GM20431 (cell line): ENCODE measurements around the gene TRNT1.

Experiments used
- in situ Hi-C: fragments of 300-500 bp; cut with MseI, MboI; formaldehyde crosslinking; loops from one replicate; pipeline ENCODE4 v1.15.0; 2020; ENCODE audit warnings: low sequenced_read_pairs; ENCODE audit not compliant: unreplicated experiment

Gene TRNT1

DNA sequence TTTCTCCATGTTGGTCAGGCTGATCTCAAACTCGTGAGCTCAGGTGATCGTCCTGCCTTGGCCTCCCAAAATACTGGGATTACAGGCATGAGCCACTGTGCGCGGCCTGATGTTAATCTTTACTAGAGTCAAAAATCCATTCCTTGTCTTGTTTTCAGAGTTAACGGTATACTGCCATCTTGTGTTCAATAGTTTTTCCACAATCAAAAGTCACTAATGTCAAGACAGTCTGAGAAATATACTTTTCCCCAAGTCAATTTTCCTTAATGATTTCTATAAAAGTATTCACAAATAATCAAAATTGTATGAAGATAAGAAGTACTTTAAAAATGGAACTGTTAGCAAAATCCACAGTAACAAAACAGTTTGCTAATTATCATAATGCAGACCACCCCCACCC is 44.3 kb downstream of the TRNT1 start:
- in situ Hi-C loops = no loop called here

DNA sequence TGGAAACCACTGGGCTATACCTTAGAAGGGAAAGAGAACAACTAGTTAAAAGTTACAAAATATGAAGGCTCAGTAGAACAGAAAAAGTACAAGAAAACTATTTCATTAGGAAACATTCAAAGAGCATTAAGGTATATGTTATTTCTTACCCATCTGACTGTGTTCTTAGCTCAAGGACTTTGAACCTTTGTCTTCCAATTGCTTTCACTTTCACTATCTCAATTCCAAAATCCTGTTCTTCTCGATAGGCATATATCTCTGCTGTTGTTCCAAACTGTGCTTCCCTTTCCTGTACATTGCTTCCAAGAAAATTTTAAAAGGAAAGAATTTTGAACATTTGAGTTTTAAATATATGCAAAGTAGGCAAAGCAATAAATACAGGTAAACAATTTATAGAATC is 45.9 kb downstream of the TRNT1 start:
- in situ Hi-C loops = no loop called here

DNA sequence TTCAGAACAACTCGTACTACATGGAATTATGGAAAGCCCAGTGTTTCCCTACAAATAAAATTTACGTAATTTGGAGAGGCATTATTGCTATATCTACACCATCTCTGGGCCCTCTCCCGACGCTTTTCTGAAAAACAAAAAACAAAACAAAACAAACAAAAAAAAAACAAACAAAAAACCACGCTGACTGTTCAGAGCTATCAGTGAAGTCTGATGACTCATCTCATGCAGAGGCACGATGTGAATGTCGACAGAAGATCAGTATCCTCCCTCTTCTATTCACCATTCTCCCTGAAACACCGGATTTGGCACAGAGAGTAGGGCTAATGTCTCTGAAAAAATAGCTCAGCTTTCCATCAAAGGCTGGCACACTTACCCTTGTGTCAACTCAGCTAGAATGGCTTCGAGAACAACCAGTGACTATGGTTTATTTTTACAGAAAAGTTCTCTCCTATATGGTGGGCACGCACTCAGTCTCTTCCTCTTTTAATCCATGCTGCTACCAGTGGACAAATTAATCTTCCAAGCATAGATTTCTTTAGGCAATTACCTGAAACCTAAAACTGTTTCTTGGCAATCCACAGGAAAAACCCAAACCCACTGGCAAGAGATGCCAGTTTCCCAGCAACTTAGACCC is 51.2 kb downstream of the TRNT1 start:
- in situ Hi-C loops = no loop called here

DNA sequence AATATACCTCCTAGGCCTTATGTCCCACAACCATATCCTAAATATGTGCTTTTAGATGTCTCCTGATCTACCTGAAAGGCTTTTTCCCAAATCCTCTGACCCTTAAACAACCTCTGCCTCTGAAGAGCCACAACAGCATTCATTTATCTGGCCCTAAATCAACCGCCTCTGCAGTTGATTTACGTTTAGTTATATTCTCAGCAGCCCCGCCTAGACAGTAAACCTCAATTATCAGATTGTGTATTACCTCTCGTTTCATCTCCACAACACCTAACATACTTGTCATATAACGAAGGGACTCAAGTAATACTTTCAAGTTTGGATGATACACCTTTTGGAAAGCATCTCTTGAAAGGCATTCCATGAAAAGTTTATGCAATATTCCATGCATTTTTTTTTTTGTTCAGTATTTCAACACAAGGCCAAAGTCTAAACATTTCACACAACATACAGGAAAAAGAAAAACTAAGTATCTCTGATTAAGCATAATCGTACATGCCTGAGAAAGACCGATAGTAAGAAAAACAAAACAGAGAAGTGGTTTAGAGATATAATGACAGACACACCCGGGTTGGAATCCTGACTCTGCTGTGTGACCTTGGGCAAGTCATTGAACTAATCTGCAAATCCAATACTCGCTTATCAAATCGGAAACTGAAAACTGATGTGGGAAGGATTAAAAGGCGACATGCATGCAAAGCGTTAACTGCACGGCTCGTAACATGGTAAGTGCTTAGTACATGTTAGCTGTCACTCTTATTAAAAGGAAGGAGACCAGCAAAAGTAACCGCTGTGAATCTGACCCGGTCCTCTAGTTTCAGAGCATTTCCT is 52.0 kb downstream of the TRNT1 start:
- in situ Hi-C loops = no loop called here

DNA sequence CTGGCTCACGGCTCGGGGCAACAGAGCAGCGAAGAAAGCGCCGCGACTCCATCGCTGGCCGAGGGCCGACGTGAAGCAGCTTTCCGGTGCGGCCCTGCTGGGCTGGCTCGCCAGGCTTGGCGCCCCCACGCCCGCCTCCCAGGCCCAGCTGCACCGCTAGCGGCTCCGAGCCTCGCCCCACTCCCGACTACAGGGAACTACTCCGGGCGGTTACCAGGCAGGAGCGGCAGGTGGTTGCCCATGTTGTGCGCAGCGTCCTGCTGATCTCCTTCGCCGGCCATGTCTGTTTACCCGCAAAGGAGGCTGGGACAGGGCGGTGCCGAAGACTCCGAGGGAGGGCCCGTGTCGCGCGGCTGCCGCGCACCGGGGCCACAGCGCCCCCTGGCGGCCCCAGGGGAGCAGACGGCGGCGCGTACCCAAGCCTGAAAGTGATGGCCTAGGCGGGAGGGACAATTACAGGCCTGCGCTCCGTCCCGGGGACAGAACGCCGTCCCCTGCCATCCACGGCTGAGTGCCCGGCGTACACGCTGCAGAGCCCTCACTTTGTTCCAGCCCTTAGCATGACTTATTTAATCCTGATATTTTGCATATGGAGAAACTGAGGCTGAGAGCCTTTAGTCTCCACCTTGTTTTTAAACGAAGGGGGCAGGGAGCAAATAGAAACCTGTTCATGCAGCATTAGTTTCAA is 52.8 kb downstream of the TRNT1 start, which contains the start of gene CRBN:
Gene CRBN (minus strand): TSS at position 285 of the 688 bp plus-strand sequence. CDS start 4 bp downstream, at position 281.
- in situ Hi-C loops = no loop called here

DNA sequence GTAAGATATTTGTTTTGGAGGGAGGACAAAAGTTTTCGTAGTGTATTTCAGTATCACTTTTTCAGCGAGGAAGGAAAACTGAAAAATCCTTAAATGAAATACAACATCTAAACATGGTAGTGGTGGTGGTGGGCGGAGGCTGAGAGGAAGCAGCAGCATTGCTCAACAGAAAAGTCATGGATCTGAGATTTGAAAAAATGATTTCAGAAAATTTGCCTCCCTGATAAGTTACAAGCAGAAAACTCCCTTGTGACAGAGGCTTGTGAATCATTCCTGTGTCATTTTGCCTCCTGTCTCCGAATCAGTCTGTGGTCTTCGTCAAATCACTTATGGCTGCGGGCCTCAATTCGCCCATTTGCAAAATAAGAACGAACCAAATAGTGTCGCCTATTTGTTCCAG is 53.7 kb downstream of the TRNT1 start:
- in situ Hi-C loops = no loop called here

DNA sequence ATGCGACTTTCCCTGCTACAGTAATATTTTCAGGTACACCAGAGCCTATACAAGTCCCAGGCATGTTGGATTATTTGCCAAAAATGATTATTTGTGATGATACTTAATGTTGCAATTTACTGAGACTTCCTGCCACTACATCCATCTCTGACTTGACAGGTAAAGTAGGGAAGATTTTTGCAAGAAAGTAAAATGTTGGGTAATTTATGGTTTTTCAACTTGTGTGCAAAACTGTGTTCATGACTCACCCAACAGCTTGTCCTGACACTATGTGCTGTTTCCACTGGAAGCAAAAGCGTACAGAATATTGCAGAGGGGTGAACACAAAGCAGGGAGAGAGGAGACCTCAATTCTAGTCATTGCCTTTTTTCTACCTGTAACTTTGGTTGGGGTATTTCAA is 58.1 kb downstream of the TRNT1 start:
- in situ Hi-C loops = no loop called here

DNA sequence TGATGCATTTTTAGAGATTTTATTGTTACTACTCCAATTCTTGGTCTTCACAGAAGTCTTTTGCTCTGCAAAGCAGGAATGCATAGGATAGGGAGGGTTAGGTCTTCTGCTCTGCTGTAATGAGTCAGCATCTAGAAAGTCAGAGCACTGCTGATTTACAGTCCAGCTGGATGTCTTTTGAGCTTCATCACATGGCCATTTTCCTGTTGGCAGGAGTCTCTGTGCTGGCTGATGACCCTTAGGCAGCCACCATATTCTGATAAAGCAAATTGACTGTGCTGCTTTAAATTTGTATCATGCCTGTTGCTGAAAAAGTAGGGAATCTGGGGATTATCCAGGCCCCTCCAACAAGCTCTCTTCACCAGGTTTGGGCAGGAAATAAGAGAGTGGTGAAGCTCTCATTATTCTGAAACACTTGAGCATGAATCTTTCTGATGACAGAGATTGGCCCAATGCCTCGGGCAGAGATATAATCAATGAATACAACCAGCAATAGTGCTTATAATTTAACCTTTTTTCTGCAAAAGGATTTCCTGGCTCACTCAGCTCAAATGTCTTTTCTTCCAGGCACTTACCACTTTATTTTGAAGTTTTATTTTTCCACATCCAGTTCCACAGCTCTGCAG is 62.5 kb downstream of the TRNT1 start:
- in situ Hi-C loops = no loop called here

DNA sequence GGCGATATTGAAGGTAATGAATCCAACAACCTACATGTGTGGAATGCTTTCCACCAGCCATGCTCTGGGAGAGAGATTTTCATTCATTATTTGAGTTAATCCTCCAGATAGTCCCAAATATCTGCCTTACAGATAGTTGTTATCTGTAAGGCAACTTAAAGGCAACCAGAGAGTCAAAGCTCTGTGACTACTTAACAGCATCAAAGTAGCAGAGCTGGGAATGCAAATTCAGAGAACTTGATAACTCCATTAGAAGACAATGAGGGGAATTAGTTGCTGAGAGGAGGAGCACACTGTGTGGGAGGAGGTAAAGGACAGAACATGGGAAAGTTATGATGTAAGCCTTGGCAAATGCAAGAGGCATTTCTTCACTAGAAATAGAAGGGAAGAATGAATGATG is 63.2 kb downstream of the TRNT1 start:
- in situ Hi-C loops = loop anchor here (10.0 kb wide), 1 partner anchor 1095 kb away; no protein-coding TSS in a partner anchor

DNA sequence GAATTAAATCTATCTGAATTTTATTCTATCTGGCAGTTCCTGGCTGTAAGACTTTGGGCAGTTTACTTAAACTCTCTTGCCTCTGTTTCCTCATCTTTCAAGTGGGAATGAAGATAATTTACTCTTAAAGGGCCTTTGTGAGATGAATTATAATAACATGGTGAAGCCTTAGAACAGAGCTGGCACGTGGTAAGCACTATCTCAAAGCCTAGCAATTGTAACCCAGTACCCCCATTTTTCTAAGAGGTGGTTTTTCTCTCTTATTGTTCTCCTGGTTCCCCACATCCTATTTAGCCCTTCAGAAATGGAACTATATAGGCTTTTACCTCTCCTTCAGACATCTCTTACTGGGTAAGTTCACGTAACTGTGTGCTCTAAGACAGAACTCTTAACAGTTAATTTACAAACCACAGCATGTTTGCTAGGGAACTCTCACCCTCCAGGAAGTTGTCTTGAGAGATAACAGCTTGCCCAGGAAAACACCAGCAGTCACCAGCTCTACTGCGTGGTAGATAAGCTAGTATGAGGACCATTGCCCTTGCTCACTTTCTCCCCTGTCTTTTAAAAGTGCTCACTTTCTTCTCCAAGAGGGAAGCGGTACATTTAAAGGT is 65.0 kb downstream of the TRNT1 start:
- in situ Hi-C loops = loop anchor here (10.0 kb wide), 1 partner anchor 1093 kb away; no protein-coding TSS in a partner anchor

DNA sequence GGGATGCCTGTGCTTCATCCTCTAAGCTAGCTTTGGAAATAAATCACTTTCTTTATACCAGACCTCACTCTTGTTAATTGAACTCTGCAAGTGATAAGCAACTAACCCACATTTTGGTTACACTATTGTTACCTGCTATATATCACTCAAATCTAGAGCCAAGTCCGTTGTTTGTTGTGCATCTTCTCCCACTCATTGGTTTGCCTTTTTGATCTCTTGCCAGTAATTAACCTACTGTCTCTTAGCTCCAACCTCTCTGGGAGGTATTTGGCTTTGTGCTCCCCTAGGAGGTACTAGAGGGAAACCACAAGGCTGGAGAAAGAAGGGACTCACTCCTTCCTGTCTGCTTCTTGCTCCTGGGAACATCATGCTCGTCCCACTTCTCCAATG is 65.5 kb downstream of the TRNT1 start:
- in situ Hi-C loops = loop anchor here (10.0 kb wide), 1 partner anchor 1093 kb away; no protein-coding TSS in a partner anchor

DNA sequence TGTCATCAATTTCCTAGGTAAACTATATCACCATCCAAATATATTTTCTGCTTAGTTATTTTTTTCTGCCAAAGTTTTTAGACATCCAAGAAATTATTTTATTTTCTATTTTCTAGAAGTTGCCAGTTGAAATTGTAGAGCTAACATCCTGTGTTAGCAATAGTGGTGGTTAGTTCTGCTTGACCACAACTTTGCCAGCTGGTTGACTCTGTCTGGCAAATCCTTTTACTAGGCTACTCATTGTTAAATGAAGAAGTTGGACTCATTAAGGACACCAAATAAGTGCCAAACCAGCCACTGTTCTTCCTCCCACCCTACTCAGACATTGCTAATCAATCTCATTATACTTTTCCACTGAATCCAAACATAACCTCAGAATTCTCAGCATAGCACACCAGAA is 68.1 kb downstream of the TRNT1 start:
- in situ Hi-C loops = loop anchor here (10.0 kb wide), 1 partner anchor 1090 kb away; no protein-coding TSS in a partner anchor

DNA sequence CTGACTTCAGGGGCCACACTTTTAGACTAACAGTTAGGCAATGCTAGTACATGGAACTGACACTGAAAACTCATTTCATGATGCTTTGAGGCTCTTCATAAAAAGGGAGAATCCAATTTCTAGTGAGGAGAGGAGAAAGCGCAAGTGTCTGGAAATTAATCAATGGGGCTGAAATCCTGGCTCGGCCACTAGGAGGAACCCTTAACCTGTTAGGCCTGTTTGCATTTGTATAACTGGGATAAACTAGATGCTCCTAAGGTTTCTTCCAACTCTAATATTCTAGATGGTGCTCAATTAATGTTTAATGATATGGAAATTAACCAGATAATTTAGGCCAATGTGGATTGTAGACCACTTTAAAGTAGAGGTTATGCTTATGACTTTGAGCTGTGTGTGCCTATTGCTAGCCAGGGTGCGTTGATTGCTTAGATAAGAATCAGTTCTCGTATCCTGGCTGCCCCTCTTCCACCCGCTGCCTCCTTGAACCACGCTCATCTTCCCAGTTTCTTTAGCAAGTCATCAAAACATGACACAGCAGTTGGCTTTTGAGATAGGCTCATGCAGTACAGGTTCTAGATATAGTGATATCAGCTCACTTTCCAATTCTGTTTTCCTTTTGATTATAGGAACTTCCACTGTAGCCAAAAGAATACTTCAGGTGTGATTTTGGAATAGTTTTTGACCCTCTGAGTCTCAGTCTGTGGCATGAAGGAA is 69.6 kb downstream of the TRNT1 start:
- in situ Hi-C loops = loop anchor here (10.0 kb wide), 1 partner anchor 1088 kb away; no protein-coding TSS in a partner anchor
